Measurements from ENCODE around the gene DEFB114. TPM values are rescaled to one million over a fixed set of nuclear protein-coding genes. Genes with fewer than 3 reads are reported as not detected.
"Not testable (repeated sequence)": the region's sequence is repeated elsewhere in the genome, so short reads cannot be mapped to it uniquely, and the experiment has no call there.

The DEFB114 gene, protein sequence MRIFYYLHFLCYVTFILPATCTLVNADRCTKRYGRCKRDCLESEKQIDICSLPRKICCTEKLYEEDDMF
- not detected in 2 replicates for total RNA-seq (2014; rRNA removed; shearing (Covaris generic))

DNA sequence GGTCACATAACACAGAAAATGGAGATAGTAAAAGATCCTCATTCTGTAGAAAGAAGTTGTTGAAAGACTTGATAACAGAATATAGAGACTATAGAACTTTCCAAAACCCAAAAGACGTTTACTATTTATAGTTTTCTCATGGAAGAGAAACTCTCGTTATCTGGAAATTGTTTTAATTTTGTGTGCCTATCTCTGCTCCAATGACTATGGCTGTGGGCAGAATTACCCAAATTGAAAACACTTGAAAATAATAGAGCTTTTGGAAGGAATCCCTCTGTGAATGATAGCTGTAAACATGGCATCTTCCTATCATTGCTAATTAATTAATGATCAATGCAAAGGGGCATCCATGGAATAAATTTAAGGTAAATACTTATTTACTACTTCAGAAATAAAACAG is at the start of gene DEFB114:
Gene DEFB114 (minus strand): TSS at position 101 of the 400 bp plus-strand sequence. CDS start 59 bp downstream, at position 42.
- no peak for DNase-seq (ENCODE audit: low read depth)

DNA sequence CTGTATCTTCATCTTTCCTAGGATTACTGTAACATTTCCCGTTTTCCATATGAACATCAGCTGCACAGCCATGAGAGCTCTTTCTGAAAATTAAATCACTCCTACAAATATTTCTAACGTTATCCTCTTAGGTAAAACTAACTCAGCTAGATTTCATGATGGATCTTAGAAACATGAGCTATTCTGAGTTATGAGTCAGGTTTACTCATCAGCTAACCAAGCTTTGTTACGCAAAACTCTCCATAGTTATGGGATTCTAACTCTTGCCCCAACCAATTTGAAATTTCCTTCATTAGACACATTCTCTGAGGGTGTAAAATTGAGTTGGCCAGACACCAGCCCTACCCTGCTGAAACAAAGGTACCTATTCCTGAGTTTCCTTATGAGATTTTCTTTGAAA is 43.9 kb upstream of the DEFB114 start:
- DNase-seq (ENCODE audit: low read depth): peak; percentile 59

DNA sequence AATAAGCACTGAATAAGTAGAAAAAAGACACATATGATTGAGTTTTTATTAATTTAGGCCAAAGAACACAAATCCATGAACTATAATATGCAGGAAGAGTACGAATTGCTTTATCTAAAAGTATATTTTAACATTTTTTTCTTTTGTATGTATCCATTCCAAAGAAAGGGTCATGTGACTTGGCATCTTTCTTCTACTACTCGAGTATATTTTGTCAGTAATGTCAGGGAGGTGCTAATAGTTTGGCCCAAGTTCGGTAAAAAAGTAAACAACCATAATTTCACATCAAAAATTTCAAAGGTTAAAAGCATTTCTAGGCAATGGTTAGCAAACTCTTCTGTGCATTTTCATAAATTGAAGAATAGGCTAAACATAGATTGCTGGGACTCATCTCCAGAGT is 39.2 kb upstream of the DEFB114 start:
- DNase-seq (ENCODE audit: low read depth): no peak

DNA sequence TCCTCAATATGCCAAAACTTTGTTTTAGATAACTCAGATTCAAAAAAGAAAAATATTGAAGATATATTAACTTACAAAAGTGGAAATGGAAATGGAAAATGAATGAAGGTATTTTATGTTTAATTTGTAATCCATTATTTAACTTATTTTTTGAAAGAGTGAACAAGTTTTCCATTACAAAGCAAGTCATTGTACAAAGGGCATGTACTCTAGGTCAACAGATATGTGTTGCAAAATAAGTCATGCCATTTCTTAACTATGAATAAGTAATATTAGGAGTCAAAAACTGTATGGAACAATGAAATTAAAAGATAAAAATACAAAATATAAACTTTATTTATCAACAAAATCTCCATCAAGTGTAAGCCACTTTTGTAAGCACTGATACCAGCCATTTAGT is 31.3 kb upstream of the DEFB114 start:
- no peak for DNase-seq (ENCODE audit: low read depth)

DNA sequence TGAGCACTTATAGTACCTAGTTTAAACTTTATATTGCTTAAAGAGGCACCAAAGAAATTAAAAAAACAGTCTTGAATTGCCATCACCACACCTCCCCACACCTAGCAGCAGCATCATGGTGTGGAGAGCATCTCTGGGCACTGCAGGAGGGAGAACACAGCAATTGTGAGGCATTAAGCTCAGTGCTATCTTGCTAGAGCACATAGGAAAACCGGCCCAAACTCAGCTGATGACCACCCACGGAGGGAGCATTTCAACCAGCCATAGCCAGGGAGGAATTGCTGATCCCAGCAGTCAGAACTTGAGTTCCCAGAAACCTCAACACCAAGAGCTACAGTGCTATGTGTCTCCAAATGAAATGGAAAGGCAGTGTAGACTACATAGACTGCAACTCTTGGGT is 24.9 kb upstream of the DEFB114 start:
- DNase-seq (ENCODE audit: low read depth): no peak

DNA sequence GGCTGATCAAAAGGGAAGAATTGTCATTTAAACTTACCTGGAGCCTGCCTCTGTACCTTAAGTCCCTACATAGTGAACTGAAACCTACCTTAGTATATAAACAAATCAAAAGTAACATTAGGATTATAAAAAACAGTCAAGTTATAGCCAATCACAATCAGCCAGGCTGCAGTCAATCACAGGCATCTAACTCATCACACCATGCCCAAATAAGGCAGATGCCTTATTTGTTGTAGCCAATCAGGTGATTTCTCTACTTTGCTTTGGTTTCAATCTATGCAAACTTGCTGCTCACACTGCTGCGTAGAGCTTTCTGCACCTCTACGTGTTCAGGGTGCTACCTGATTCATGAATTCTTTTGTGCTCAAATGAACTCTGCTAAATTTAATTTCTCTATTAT is 23.8 kb upstream of the DEFB114 start:
- no peak for DNase-seq (ENCODE audit: low read depth)

DNA sequence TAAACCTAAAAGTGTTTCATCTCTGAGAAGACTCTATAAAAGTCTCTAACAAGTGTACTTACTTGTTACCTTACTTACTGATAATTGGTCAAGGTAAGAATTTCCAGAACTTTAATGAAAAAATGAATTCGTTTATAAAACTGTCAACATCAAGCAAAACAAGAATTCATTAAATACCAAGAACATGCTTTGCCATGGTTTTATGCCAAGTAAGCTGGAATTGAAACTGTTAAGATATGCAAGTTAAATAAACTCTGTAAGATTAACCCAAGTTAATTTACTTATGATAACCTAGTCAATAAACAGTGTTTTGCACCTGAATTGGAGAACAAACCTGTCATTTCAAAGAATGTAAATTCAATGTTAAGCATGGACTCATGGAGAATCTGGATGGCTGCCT is 22.6 kb upstream of the DEFB114 start:
- no peak for DNase-seq (ENCODE audit: low read depth)

DNA sequence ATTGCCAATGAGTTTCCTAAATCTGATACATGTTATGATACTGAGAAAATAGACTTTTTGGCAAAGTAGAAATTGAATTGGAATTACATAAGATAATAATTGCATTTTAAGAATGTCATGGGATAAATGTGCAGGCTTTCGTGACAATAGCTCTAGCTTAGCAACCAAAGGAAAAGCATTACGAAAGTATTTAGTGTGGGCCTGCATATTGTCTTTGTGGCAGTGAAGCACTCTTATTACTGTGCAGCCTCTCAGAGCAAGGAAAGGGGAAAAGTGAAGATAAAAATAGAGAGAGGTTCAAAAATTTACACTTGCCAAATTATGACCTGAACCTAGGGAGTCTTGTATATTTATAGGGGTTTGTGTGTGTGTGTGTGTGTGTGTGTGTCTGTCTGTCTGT is 18.1 kb upstream of the DEFB114 start:
- no peak for DNase-seq (ENCODE audit: low read depth)

DNA sequence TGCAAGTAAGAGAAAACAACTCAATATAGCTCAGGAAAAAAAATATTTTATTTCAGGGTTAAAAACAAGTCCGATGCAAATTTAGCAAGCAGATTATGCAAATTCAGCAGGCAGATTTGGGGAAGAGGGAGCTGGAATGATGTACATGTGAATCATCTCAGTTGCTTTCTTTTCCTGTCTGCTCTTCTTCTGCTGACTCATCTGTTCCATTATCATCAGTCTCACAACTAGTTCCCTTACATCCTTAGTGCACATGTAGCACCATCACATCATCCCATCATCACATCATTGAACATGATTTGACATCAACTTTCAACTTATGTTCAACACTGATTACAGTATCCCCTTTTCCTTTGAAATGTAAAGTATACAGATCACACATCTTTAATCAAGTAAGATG is 16.9 kb upstream of the DEFB114 start:
- peak; percentile 3 for DNase-seq (ENCODE audit: low read depth)

DNA sequence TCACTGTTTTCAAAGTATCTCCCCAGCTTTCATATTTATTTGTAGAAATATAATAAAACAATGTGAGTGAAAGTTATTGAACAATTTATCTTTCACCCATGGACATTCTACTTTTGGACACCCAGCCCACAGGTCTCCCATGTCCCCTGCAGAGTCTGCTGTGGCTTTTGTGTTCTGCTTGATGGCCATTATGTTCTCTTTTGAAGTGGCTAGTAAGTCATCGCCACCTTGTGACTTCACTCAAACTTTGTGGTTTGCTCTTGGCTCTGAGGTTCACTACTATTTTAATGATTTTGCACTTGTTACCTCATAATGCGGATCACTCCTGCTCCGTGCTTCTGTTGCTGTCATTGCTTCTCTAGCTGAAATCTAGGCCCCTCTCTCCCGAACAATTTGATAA is 15.6 kb upstream of the DEFB114 start:
- DNase-seq (ENCODE audit: low read depth): peak; percentile 15

DNA sequence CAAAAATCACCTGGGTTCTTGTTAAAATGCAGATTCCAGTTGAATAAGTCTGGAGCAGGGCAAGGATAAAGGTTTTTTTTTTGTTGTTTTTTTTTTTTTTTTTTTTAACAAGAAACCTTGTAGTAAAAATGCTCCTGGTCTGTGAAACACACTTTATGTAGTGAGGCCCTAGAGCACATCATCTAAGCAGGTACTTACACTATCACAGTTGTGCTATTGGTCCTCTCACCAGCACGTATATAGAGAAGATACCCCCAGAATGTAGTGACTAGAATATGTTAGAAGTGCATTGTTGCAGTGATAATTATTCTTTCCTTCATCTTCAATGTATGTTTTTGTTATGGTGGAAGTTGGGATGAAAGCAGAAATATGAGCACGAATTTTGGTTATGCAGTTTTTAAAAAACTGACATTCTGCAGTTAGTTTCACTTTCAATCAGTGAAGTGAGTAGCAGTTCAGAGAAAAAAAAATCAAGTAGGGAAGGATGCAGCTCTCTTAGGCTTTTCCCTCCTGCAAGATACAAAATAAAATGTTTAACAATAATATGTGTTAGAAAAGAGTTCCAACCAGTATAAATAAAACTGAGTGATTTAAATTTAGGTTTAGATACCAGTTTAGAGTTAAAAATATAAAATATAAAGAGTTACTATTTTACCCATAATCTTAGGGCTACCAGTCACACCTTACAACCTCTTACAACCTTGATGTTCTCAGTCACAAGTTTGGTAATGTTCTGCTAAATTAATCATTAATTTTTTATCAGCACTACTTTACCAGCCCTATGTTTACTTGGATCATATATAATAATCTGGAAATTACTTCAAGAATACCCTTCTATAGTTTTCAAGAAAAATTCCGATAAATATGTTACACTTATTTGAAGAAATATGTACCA is 14.6 kb upstream of the DEFB114 start:
- DNase-seq (ENCODE audit: low read depth): no peak

DNA sequence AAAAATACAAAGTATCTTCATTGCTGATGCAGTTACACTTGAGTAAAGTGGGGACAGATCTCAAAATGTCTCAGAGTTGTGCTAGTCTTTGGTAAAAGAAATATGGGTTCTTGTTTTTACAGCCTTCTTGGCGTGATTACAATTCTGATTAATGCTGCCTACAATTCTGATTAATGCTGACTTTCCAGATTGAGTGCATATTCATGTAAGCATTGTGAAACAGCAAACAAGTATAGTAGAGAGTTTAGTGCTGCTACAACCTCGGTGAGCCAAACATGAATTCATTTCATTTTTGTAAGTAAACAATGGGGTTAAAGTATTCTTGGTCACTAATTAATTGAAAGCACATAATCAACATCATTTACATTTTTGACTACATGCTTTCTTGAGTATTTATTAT is 5.6 kb upstream of the DEFB114 start, which contains the start of gene DEFB113:
Gene DEFB113 (minus strand): TSS at position 21 of the 400 bp plus-strand sequence. CDS start 0 bp downstream, at position 21.
- DNase-seq (ENCODE audit: low read depth): no peak

DNA sequence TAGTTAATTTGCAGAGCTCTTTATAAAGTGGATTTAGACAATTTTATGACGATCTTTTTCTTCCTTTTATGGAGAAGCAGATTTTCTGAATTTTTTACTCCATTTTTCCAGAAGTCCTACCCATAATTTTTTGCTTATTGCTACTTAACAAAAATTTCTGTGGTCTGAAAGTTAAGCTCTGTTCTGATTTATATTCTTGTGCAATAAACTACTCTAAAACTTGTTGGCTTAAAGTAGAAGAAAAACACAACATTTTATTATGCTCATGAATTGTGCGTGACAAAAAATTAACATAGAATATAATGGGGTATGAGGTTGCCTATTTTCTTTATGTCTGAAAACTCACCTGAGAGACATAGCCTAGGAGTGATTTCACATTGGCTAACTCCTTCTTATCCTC is 2.9 kb upstream of the DEFB114 start:
- DNase-seq (ENCODE audit: low read depth): no peak

DNA sequence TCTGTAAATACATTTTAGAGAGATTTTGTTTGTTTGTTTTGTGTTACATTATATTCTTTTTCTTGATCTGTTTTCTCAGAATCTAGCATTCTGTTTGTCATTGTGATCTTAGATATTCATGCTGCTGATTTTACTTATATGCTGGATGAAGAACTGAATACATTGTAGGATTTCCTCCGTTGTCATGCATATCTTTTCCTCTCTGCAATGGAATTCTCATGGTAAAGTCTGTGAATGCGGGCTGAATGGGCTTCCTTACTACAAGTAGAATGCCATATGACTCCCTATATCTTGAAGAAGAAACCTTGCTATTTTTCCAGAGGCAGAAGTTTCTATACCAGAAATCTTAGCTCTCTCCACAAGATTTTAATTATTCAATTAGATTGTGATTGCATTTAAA is 2.4 kb upstream of the DEFB114 start:
- no peak for DNase-seq (ENCODE audit: low read depth)

DNA sequence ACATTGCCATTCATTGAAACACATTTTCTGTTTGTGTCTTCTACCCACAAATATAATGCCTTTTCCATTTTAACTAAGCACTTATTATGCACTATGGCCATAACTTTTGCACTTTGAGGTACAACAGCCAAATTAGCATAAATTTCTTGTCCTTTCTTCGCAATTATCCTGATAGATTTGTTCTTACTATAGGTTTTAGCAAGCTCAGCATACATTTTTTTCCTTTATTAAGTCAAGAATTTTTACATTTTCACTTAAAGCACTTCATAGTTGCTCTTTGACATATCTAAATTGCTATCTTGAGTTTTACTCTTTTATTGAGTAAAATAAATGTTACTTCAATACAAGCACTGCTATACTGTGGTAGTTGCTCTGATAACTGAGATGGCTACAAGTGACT is 5.8 kb downstream of the DEFB114 start:
- DNase-seq (ENCODE audit: low read depth): no peak

DNA sequence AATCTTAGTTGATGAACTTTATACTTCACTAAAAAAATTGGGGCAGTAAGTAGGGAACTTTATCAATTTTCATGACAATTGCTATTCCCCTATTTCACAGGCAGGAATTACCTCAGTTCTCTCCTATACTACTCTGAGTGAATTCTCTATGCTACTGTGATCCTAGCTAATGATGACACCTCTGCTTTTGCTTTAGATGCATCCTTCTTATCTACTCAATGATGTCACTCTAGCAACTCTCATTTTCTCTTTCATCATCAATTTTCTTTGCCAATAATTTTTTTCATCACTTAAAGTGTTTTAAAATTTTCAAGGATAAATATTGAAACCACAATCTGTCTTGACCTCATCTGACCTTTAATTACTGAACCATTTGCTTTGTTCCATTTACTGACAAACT is 8.1 kb downstream of the DEFB114 start:
- DNase-seq (ENCODE audit: low read depth): no peak

DNA sequence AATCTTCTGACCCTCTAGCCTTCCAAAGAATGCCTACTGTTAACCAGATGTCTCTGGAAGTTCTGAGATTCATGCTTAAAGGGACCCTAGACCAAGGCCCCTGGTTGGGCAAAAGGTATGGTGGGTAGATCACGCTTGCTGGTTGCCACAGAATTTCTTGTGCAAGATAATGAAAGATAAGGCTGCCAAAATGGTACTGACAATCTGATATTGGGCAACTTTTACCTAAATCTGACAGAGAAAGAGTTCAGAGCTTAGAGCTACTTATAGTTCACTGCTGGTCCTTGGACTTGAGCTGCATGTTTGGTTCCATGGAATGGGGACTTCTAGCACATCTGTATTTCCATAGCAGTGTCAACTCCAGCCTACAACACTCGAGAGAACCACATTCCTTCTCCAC is 12.0 kb downstream of the DEFB114 start:
- no peak for DNase-seq (ENCODE audit: low read depth)

DNA sequence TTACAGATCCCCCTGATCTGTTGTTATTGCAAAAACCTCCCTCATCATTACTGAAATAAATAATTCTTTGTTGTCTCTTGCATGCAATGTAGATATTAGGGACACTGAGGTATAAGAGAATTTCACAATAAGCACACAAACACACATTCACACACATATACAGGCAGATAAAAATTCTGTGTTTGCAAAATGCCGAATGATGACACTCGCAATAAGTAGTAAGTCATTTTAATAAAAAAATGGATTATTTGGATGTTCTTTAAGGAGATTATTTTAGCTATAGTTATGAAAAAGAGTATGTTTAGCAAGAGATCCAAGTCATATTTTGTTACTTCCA is 13.6 kb downstream of the DEFB114 start:
- DNase-seq (ENCODE audit: low read depth): no peak

DNA sequence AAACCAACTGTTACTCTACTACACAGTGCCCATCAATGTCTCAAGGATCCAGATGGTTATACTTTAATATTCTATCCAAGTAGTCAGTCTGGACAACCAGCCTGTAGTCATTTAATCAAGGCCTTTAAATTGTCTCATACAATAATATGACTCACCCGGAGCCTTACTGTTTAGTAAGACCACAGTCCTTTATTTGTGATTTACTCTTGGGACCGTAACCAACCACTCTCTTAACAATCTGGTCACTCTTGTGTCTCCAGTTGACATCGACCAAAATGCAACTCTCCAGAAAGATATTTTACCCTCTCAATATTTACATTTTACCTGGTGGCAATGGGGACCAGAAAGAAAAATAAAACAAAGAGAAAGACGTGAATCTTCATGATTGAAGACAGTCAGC is 14.9 kb downstream of the DEFB114 start:
- no peak for DNase-seq (ENCODE audit: low read depth)

DNA sequence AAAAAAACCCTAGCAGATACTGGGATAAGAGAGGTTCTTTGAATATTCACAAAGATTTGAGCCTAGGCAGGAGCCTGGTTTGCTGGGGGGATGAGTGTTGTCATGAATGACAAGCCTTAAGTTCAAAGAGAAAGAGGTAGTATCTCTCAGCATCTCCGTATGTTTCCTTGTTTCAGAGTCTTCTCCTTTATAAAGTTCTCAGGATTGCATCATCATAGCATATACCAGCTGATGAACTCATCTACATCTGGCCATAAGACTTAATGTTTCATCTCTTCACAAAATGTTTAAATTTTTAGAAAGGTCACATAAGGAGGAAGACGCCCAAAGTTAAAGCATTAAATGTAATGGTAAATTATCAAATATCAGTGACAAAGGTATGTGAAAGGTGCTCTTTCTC is 17.1 kb downstream of the DEFB114 start:
- no peak for DNase-seq (ENCODE audit: low read depth)

DNA sequence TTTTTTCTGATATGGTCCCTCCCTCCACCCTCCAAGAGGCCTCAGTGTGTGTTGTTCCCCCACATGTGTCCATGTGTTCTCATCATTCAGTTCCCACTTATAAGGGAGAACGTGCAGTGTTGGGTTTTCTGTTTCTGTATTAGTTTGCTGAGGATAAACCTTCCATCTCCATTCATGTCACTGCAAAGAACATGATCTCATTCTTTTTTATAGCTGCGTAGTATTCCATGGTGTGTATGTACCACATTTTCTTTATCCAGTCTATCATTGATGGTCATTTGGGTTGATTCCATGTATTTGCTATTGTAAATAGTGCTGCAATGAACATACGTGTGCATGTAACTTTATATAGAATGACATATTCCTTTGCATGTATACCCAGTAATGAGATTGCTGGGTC is 19.9 kb downstream of the DEFB114 start:
- not testable (repeated sequence) for DNase-seq (ENCODE audit: low read depth)

DNA sequence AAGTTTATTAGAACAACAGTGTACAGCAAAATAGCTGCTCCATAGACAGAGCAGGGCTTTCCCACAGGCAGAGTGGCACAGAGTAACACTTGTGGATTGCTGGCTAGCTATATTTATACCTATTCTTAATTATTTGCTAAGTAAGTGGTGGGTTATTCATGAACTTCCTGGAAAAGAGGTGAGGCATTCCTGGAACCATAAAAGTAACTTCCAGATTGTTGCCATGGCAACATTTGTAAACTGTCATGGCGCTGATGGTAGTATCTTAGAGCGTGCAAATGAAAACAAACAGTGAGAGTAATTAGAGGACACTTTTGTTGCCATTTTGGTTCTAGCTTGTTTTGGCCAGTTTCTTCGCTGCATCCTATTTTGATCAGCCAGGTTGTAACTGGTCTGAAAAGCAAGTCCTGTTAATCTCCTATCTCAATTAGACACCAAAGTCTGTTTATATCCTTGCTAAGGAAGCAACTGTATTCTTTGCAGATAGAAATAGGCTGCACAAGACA is 23.9 kb downstream of the DEFB114 start:
- DNase-seq (ENCODE audit: low read depth): peak; percentile 14

DNA sequence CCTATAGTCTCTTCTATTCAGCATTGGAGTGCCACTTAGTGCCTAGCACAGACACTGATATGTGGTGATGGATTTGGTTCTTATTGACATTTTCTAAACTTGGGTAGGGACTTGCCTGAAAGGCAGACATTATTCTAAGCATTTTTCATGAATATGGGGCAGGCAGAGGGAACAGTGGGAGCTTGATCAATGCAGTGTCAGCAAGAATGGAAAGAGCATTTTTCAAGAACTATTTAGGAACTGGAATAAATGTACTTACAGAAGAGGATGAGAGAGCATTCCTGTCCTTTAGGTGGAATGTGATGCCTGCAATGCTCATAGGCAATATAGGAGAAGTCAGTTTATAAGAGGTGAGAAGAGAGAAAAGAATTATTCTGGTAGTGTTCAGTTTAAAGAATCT is 26.2 kb downstream of the DEFB114 start:
- DNase-seq (ENCODE audit: low read depth): no peak
